RKO (cell line): Measurements from ENCODE around the gene STOML1.
A peak's percentile ranks its signal among the peaks of the same experiment; 100 is the strongest.

Experiments
- DNase-seq: peaks from one replicate; pipeline ENCODE4 v3.0.0-alpha.2; 2016; ENCODE audit warnings: low spot score

STOML1 gene, protein sequence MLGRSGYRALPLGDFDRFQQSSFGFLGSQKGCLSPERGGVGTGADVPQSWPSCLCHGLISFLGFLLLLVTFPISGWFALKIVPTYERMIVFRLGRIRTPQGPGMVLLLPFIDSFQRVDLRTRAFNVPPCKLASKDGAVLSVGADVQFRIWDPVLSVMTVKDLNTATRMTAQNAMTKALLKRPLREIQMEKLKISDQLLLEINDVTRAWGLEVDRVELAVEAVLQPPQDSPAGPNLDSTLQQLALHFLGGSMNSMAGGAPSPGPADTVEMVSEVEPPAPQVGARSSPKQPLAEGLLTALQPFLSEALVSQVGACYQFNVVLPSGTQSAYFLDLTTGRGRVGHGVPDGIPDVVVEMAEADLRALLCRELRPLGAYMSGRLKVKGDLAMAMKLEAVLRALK

DNA sequence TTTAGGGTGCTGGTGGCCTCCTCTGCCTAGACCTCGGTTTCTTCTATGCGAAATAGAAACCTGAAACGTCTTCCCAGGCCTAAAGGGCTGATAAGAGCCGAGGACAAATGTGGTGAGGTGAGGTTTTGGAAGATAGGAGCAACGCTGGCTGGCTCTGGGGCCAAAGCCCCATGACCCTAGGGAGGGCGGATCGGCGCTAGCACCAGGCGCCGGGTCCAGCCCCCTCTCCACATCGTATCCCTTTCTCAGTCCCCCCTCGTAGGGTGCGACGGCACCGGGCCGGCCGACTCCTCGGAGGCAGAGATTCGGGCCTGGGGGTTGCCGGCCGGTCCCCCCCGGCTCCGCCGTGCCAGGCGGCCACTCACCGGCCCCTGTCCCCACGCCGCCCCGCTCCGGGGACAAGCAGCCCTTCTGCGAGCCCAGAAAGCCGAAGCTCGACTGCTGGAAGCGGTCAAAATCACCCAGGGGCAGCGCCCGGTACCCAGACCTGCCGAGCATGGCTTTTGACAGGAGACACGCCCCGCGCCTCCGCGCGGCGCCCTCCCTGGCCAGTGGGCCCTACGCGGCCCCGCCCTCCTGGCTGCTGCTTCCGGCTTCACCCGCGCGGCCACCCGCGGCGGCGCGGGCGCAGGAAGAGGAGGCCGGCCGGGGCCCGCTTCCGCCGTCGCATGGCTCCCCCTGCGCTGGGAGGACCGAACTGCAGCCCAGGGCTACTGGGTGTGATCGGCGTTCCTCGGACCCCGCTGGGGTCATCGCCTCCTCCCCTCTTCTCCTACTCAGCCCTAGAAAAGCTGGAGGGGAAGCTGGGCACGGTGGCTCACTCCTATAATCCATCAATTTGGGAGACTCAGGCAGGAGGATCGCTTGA, at the start of gene STOML1:
STOML1 (minus strand) TSS at position 570 of the 868 bp plus-strand sequence; CDS start at position 498, 72 bp downstream.
- peak; percentile 92 for DNase-seq

DNA sequence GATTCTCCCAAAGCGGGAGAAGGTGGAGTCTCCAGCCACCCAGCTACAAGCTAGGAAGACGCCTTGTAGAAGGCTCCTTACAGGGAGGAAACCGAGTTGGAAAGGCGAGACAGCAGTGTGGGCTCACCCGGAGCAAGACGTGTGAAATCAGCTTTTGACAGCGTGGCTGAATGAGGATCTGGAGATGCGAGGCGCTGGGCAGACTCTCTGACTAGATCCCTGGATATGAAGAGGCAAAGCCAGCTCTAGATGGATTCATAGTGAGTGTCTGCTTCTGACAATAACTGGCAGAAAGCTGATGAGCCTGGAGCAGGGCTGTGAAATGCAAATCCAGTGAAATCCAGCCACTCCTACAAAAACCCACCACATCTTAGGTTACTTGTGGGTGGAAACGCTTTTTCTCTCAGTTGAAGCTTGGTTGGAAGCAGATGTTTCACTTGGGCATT, 49.2 kb upstream of the STOML1 start:
- no peak for DNase-seq

DNA sequence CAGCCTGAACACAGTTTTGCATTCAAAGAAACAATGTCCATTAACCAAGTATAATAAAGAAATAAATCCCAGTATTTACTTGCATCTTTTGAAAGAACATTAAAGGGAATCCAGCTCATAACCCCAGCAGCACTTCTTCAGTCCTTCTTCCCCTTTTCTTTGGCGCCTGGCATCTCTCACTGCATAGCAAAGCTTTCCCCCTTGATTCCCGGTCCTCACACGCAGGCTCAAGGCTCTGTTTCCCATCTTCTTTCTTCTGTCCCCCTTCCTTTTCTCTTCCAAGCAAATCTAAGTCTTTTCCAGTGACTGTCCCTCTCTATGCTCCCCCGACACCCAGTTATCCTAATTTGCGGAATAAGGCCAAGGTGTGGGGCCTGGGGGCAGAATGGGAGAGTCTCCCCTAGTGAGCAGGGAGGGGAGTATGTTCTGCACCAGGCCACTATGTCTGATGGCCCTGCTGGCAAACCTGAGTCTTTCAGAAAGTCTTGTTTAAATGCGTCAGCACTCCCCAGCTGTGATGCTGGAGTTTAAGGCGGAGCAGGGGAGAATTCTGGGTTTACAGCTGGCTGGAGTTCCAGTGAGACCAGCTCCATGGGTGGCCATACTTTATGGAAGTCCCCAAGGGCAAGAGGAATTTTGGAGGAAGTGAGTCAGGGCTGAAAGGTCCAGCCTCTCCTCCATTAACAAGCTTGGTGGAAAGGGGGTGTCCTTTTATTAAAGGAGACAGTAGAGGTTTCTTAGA, 48.2 kb upstream of the STOML1 start:
- no peak for DNase-seq

DNA sequence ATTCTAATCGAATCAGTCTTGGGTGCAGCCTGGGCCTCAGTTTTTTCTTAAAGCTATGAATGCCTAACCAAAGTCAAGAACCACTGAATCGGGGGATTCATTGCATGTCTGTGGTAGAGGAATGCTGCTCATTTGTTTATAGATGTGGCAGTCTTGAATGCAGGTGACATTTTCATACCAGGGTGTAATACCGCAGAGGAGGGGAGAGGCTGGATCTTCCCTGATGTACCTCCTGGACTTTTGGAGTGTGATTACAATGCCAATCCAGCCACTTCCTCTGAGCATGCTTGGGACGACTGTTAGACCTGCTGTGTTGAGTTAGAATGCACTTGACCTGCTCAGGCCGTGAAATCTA, 47.5 kb upstream of the STOML1 start:
- DNase-seq, result no peak

DNA sequence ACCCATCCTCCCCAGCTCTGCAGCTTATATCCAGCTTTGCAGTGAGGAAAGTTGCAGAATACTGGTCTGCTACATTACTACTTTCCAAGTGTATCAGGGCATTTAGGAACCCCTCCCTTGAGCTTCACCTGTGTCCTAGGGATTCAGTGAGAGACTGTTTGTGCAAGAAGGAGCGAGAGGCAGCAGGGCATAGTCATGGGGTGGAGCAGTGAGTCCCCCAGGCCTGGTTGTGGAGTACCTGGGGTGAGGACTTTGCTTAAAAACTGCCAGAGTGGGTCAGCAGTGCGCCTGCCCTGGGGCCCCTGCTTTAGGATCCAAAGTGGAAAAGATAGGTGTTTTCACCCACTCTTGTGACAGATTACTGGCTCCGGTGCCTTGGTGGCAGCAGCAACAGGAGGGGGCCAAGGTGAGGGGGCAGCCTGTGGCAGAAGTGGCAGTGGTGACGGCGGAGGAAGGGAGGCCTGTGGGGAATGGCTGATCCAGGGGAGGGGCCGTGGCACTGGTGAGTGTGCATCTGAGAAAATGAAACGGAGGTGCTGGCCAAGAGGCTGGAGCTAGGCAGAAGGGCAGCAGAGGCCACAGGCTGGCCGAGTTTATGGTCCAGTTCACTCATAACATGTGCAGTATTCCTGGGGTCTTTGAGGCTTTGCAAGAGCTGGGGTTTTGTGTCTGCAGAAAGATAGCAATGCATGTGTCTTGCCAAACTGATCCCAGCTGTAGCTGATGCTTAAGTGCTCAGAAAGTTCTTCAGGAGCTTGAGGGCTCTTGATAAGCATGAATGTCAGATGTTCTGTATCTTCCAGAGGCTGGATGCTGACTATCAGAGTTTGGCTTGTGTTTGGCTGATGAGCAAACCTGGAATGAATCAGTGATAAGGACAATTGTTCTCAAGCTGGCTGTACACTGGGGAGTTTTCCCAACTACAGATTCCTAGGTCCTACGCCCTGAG, 46.9 kb upstream of the STOML1 start:
- DNase-seq, result no peak

DNA sequence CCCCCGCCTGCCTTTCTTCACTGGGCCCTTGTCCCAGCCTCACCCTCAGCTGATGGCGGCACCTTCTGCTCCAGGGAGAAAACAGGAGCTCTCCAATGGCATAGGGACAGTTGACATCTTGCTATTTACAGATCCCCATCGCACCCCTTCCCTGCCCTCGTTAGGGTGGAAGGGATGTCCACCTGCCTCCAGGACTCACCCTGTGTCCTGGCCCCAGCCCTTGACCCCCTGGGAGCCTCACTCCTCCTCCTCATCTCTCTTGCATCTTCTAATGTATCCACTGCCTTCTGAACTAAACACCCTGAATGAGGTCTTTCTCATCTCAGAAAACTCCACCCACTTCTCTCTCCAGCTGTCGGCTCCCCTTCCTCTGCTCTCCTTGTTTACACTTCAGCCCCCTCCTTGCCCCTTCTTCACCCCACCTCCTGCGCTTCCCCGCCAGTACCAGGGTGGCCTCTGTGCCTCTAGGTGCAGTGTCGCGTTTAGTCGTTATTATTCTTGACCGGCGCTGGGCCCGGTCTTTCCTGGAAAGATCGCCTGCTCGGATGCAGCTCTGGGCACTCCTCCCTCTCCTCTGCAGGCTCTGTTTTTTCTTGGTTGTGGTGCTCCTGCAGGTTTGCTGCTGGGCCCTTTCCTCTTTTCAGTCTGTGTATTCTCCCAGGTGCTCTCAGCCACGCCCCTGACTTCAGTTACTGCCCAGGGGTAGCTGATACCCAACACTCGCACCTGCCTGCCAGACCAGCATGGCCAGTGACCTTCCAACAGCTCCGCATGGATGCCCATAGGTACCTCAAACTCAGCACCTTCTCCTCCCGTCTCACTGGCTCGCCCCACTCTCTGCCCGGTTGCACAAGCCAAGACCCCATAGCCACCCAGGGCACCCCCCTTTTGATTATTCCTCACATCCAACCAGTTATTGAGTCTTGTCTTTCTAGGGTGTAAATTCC, 45.3 kb upstream of the STOML1 start:
- no peak for DNase-seq

DNA sequence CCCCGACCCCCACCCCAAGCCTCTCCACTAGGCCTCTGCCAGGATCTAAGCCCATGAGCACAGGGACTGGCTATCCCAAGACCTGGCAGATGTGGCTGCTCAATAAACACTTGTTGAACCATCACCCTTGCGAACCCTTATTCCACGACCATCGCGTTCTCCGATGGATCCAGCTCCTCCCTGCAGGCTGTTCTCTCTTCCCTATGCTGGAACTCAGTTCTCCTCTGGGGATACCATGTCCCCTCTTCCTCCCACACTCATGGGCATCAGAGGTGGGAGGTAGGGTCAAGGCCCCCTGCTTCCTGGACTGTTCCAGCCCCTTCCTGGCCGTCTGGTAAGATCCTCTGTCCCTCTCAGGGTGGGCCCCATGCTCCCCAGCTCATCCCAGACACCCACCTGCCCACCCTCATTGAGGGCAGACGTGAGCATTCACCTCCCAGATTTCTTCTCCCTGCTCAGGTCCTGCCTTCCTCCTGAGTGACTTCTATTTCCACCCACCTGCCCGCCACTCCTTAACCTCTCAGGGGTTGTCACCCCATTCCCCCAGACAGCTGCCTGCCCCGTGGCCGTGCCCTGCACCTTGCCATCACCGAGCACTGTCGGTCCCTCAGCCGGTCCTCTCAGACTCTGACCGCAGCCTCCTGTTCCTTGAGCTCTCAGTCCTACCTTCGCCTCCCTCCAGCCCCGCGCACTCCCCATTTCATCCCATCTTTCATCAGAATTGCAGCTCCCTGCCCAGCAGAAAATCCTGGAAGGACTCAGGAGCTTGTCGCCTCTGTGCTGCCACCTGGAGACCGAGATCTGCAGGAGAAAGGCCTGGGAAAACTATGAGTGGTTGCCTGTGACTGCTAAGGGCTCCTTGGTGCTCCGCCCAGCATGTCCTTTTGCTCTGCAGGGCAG, 44.4 kb upstream of the STOML1 start:
- DNase-seq, result peak; percentile 50

DNA sequence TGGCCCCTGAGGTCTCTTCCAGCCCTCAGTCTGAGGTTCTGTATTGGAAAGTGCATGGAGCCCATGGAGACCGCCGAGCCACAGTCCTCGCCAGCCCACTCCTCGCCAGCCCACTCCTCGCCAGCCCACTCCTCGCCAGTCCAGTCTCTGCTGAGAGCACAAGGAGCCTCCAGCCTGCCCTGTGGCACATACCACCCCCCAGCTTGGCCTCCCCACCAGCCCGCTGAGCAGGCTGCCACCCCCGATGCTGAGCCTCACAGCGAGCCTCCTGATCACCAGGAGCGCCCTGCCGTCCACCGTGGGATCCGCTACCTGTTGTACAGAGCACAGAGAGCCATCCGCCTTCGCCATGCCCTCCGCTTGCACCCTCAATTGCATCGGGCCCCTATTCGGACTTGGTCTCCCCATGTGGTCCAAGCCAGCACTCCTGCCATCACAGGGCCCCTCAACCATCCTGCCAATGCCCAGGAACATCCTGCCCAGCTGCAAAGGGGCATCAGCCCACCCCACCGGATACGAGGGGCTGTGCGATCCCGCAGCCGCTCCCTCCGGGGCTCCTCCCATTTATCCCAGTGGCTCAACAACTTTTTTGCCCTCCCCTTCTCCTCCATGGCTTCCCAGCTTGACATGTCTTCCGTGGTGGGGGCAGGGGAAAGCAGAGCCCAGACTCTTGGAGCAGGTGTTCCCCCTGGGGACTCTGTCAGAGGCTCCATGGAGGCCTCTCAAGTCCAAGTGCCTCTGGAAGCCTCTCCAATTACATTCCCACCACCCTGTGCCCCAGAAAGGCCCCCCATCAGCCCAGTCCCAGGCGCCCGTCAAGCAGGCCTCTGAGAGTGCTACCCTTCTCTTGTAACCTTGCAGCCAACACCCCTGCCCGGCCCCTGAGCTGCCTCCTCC, 43.3 kb upstream of the STOML1 start:
- no peak for DNase-seq

DNA sequence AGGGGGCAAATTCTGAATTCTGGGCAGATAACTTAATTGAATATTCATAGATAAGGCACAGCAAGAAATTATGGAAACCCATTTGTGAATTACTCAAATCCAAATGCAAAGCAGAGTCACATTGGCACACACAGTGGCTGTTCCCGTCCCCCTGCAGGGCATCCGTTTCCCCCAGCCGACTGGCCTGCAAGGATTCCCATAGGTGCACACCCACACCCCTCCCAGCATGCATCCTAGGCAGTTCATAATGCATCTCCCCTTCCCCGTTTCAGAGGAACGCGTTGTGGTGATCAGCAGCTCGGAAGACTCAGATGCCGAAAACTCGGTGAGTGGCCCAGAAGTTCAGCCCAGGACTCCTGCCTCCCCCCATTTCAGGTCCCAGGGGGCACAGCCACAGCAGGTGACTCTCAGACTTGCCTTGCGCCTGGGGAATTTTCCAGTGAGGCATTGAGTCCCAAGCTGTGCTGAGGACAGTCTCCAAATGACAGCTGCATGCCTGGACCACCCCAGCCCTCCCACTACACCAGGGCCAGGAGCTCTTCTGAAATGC, 42.2 kb upstream of the STOML1 start:
- no peak for DNase-seq

DNA sequence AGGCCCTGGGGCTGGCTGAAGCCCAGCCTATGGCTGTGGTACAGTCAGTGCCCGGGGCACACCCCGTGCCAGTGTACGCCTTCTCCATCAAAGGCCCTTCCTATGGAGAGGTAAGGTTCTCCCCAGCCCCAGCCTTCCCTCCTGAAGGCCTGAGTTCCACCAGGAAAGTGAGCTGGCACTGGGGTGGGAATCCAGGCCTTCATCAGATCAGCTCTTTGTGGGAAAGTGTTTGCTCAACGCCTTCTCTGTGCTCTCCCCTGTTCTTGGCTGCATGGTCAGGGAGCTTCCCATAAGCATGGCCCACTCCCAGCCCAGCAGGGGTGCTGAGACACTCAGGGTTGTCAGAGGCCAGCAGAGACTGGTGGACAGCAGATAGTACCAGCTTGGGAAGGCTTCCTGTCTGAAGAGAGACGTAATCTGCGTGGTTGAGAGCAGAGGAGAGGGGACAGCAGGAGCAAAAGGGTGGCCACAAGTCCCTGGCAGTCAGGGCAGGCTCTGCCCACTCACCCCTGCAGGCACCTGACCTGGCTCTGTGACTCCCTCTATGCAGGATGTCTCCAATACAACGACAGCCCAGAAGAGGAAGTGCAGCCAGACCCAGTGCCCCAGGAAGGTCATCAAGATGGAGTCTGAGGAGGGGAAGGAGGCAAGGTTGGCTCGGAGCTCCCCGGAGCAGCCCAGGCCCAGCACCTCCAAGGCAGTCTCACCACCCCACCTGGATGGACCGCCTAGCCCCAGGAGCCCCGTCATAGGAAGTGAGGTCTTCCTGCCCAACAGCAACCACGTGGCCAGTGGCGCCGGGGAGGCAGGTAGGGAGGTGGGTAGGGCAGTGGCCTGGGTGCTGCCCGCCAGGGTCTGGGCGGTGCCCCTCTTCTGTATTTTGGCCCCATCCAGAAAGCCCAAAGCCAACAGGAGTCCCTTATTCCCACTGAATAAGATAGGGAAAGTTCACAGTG, 40.8 kb upstream of the STOML1 start:
- no peak for DNase-seq

DNA sequence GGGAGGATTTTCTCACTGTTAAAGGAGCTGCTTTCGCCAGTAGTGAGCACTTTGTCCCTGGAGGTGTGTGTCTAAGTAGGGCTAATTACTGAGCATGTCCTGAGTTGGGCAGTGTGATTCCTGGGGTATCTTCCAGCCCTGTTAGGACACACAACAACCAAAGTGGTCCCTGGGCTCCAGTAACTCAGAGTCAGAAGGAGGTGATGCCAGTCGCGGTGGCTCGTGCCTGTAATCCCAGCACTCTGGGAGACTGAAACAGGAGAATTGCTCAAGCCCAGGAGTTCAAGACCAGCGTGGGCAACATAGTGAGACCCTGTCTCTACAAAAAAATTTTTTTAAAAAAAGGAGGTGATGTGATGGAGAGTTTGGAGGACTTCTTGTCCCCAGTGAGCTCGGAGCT, 40.0 kb upstream of the STOML1 start:
- no peak for DNase-seq

DNA sequence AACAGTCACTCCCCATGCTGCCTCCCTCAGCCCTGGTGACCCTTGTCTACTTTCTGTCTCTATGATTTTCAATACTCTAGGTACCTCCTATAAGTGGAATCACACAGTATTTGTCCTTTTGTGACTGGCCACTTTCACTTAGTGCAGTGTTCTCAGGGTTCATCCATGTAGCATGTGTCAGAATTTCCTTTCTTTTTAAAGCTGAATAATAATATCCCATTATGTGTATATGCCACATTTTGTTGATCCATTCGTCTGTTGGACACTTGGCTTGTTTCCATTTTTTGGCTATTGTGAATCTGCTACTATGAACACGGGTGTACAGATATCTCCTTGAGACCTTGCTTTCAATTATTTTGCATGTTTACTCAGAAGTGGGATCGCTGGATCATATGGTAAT, 36.6 kb upstream of the STOML1 start:
- DNase-seq, result no peak

DNA sequence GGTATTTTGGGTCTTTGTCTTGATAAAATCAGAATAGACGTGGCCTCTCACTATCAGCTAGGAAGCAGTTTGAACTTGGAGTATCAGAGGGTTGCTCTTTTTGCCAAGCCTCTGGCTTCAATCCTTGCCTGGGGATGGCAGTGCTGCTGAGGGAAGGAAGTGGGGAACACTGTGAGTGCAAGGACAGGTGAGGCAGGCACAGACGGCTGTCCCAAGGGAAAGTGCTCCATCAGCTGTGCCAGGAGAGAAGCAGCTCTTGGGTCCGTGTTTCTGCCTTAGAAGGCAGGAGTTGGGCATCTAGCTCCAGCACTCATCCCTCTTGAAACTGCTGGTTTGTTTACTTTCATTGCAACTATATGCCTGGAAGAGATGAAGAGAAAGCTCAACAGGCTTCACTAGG, 35.6 kb upstream of the STOML1 start:
- no peak for DNase-seq

DNA sequence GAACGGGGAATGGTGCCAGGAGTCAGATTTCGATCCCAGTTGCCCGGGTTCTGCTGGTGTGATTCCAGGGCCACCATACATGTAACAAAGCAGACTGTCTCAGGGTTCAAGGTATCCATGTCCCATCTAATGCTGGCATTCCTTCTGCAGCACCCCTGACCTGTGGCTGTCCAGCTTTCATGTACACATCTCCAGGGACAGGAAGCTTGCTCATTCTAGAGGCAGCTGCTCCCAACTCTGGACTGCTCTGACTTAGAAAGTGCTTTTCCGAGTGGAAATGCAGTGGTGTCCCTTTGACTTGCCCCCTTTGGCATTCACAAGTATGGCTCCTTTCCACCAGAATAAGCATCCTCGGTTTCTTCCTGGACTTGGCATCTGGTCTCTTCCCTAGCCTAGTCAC, 33.3 kb upstream of the STOML1 start:
- no peak for DNase-seq

DNA sequence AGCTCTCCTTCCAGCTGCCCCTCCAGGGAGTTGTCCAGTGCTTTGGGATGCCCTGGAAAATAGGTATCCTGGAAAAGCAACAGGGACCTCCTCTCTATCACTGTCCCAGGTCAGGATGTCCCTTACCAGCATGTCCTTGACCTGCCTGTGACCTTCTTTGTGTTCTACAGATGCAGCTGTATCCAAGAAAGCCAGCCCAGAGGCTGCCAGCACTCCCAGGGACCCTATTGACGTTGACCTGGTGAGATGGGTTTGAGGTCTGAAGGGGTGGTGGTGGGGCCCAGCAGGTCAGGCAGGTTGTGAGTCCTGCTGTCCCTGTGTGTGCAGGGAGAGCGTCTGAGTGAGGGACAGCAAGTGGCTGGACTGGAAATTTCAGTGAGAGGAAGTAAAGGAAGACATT, 32.6 kb upstream of the STOML1 start:
- DNase-seq, result no peak

DNA sequence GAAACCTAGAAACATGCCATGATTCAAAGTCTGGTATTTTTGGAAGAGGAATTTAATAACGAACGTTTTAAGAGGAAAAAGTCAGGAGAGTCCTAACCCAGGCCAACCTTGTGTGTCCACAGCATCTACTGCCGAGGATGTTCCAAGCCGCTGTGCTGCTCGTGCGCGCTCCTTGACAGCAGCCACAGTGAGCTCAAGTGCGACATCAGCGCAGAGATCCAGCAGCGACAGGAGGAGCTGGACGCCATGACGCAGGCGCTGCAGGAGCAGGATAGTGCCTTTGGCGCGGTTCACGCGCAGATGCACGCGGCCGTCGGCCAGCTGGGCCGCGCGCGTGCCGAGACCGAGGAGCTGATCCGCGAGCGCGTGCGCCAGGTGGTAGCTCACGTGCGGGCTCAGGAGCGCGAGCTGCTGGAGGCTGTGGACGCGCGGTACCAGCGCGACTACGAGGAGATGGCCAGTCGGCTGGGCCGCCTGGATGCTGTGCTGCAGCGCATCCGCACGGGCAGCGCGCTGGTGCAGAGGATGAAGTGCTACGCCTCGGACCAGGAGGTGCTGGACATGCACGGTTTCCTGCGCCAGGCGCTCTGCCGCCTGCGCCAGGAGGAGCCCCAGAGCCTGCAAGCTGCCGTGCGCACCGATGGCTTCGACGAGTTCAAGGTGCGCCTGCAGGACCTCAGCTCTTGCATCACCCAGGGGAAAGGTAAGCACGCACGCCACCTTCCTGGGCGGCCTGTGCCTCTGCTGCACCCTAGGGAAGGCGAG, 30.8 kb upstream of the STOML1 start:
- DNase-seq, result no peak
